Left kidney (tissue), 8 donors: Measurements from ENCODE around the gene SUGP1. TPM values are rescaled to one million over a fixed set of nuclear protein-coding genes. Genes with fewer than 3 reads are reported as not detected.
"Not testable (repeated sequence)": the region's sequence is repeated elsewhere in the genome, so short reads cannot be mapped to it uniquely, and the experiment has no call there.

ENCODE experiments used
- DNase-seq: peaks from one replicate; pipeline ENCODE4 v3.0.0-alpha.2; 2013
- long read RNA-seq, 8 donors: transcript quantifications; one replicate each; lab custom pipeline, GENCODE V29; 2026
- polyA plus RNA-seq: library from polyadenylated mRNA; unstranded; fragments of 120-200 nt; gene quantifications from one replicate; pipeline ENCODE4 v1.2.1, GENCODE V29; 2013; ENCODE audit not compliant: insufficient read length

Gene SUGP1
- 57.4 TPM for polyA plus RNA-seq
- long read RNA-seq, donor 1, transcript SUGP1-208 (4 exons, 715 nt) = major isoform, 11 of 25 reads
- long read RNA-seq, donor 1, partial matches to known transcripts = 11 of 25 reads
- long read RNA-seq, donor 1, other reads (novel, unspliced or antisense) = 0 of 25 reads
- long read RNA-seq, donor 2, partial matches to known transcripts = 6 of 13 reads
- long read RNA-seq, donor 2, other reads (novel, unspliced or antisense) = 0 of 13 reads
- long read RNA-seq, donor 3, transcript SUGP1-208 (4 exons, 715 nt) = major isoform, 8 of 21 reads
- long read RNA-seq, donor 3, partial matches to known transcripts = 9 of 21 reads
- long read RNA-seq, donor 3, other reads (novel, unspliced or antisense) = 0 of 21 reads
- long read RNA-seq, donor 4, partial matches to known transcripts = 5 of 7 reads
- long read RNA-seq, donor 4, other reads (novel, unspliced or antisense) = 0 of 7 reads
- long read RNA-seq, donor 5, transcript SUGP1-201 (14 exons, 2,423 nt) = major isoform, 11 of 115 reads
- long read RNA-seq, donor 5, partial matches to known transcripts = 93 of 115 reads
- long read RNA-seq, donor 5, other reads (novel, unspliced or antisense) = 6 of 115 reads
- long read RNA-seq, donor 6, transcript SUGP1-208 (4 exons, 715 nt) = major isoform, 9 of 23 reads
- long read RNA-seq, donor 6, partial matches to known transcripts = 9 of 23 reads
- long read RNA-seq, donor 6, other reads (novel, unspliced or antisense) = 0 of 23 reads
- long read RNA-seq, donor 7, transcript SUGP1-201 (14 exons, 2,423 nt) = minor isoform, 5 of 25 reads
- long read RNA-seq, donor 7, transcript SUGP1-208 (4 exons, 715 nt) = major isoform, 9 of 25 reads
- long read RNA-seq, donor 7, partial matches to known transcripts = 5 of 25 reads
- long read RNA-seq, donor 7, other reads (novel, unspliced or antisense) = 0 of 25 reads
- long read RNA-seq, donor 8, partial matches to known transcripts = 0 of 6 reads
- long read RNA-seq, donor 8, other reads (novel, unspliced or antisense) = 0 of 6 reads

GRCh38 chr19:19320361-19321140, at the start of gene SUGP1, which contains the start of gene MAU2:
Gene SUGP1 (minus strand): TSS chr19:19320509. CDS start chr19:19320496, 13 bp downstream.
Gene MAU2 (plus strand): TSS chr19:19320829. CDS start chr19:19320860, 31 bp downstream.
- DNase-seq = peak; percentile 93

- no peak for DNase-seq
Measured at GRCh38 chr19:19368087-19368486, 47.8 kb upstream of the SUGP1 start.

GRCh38 chr19:19366434-19367396, 46.4 kb upstream of the SUGP1 start:
- DNase-seq = peak; percentile 42

GRCh38 chr19:19362075-19362474, 41.8 kb upstream of the SUGP1 start:
- no peak for DNase-seq

- peak; percentile 82 for DNase-seq
Measured at GRCh38 chr19:19361075-19361594, 40.8 kb upstream of the SUGP1 start.

- no peak for DNase-seq
Measured at GRCh38 chr19:19356901-19357566, 36.7 kb upstream of the SUGP1 start.

GRCh38 chr19:19356500-19356899, 36.2 kb upstream of the SUGP1 start:
- DNase-seq = no peak

GRCh38 chr19:19355606-19356139, 35.4 kb upstream of the SUGP1 start:
- no peak for DNase-seq

GRCh38 chr19:19354932-19355331, 34.6 kb upstream of the SUGP1 start:
- no peak for DNase-seq

- no peak for DNase-seq
Measured at GRCh38 chr19:19354007-19354406, 33.7 kb upstream of the SUGP1 start.

GRCh38 chr19:19352823-19353222, 32.5 kb upstream of the SUGP1 start:
- no peak for DNase-seq

GRCh38 chr19:19350756-19351155, 30.4 kb upstream of the SUGP1 start:
- not testable (repeated sequence) for DNase-seq

- no peak for DNase-seq
Measured at GRCh38 chr19:19349365-19349764, 29.1 kb upstream of the SUGP1 start.

- DNase-seq = no peak
Measured at GRCh38 chr19:19348266-19348665, 28.0 kb upstream of the SUGP1 start.

- DNase-seq = no peak
Measured at GRCh38 chr19:19347401-19348110, 27.2 kb upstream of the SUGP1 start.

- no peak for DNase-seq
Measured at GRCh38 chr19:19345970-19346369, 25.7 kb upstream of the SUGP1 start.

GRCh38 chr19:19345232-19345631, 24.9 kb upstream of the SUGP1 start:
- no peak for DNase-seq

GRCh38 chr19:19343762-19344161, 23.5 kb upstream of the SUGP1 start:
- DNase-seq = no peak

GRCh38 chr19:19343016-19343362, 22.7 kb upstream of the SUGP1 start:
- DNase-seq = no peak
